ENCODE results near the gene PCSK4.
"Not testable (repeated sequence)": the region's sequence is repeated elsewhere in the genome, so short reads cannot be mapped to it uniquely, and the experiment has no call there.

The PCSK4 gene

DNA sequence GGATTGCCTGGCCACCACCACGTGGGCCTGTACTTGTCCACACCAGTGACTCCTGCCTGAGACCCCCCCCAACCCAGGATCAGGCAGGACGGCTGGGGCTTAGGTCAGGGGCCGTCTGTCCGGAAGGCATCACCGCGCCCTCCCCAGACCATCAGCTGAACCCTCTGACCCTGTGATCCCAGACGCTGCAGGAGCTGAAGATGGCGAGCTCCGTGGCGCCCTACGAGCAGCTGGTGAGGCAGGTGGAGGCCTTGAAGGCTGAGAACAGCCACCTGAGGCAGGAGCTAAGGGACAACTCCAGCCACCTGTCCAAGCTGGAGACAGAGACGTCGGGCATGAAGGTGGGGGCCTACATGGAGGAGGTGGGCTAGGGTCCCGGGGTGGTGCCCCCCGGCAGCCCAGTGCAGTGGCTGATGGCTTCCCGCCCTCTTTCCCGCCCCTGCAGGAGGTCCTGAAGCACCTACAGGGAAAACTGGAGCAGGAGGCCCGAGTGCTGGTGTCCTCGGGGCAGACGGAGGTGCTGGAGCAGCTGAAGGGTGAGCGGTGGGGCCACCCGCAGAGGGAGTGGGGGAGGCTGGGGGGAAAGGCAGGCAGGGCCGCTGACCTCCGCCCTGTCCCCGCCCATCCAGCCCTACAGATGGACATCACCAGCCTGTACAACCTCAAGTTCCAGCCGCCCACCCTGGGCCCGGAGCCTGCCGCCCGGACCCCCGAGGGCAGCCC lies 37.2 kb downstream of the PCSK4 start:
- no peak for DNase-seq

DNA sequence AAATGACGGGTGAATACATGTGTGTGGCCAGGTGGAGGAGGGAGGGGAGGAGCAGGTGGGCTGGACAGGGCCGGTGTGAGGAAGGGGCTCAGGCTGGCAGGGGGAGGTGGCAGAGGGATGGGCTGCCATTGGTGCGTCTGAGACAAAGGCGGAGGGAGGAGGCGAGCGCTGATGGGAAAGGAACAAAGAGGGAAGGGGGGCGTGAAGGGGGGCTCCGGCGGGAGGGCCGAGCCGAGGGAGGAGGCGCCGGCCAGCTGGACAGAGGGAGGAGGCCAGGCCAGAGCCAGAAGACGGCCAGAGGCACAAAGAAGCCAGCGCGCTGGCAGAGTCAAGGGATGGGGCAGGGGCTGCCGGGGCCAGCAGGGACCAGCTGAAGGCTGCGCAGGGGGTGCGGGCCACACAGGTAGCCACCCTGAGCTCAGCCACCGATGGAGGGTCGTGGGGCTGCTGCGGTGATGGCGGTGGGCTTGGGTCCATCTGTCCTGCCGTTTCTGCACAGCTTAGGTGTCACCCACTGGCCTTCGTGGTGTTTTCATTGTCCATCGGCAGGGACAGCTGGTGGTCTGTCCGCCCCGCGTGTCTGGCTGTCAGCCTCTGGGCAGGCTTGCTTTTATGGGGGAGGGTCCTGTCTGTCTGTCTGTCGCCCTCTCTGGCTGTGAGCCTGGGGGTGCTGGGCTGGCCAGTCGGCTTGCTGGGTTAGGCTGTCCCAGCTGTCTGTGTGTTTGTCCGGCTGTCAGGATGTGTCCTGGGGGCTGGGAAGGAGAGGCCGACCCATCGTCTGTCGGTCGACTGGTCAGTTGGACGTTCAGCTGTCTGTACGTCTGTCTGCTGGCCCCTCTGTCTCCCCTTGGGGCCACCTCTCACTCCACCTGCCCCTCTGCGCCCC lies 38.0 kb downstream of the PCSK4 start:
- DNase-seq = no peak

DNA sequence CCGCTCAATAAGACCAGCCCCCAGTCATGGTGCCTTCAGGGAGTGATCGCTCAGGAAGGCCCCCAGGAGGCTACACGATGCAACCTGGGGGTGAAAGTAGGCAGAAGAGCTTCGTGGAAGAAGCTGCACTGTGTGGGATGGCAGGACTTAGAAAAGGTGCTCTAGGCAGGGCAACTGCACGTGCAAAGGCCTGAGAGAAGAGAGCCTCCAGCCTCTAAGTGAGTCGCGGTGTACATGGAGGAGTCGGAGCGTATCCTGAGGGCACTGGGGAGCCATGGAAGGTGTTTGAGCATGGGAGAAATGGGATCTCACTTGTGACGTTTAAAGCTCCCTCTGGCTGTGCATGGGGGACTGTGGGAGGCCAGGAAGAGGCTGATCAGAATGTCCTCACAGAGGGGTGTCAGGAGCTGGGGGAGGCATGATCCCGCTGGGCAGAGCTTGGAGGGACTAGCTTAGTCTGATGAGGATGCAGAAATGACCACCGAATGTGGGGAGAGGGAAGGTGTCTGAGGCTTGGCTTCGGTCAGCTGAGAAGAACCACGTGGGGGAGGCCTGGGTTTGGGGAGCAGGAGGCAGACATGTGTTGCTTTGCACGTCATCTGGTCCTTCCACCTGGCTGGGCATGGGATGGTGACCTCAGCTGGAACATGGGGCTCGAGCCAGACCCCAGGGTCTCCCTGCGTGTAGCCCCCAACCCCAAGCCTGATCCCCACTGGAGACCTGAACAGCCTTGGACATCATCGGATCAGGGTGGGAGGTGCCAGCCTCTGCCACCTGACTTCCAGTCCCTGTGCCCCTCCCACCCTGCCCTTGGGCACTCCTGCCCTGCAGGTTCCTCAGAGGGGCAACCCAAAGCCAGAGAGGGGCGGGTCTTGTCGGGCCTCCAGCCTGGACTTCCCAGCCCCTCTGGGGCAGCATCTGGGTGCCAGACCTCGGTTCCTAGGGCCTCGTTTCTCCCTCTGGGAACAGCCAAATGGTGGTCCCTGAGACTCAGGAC lies 39.1 kb downstream of the PCSK4 start:
- no peak for DNase-seq

DNA sequence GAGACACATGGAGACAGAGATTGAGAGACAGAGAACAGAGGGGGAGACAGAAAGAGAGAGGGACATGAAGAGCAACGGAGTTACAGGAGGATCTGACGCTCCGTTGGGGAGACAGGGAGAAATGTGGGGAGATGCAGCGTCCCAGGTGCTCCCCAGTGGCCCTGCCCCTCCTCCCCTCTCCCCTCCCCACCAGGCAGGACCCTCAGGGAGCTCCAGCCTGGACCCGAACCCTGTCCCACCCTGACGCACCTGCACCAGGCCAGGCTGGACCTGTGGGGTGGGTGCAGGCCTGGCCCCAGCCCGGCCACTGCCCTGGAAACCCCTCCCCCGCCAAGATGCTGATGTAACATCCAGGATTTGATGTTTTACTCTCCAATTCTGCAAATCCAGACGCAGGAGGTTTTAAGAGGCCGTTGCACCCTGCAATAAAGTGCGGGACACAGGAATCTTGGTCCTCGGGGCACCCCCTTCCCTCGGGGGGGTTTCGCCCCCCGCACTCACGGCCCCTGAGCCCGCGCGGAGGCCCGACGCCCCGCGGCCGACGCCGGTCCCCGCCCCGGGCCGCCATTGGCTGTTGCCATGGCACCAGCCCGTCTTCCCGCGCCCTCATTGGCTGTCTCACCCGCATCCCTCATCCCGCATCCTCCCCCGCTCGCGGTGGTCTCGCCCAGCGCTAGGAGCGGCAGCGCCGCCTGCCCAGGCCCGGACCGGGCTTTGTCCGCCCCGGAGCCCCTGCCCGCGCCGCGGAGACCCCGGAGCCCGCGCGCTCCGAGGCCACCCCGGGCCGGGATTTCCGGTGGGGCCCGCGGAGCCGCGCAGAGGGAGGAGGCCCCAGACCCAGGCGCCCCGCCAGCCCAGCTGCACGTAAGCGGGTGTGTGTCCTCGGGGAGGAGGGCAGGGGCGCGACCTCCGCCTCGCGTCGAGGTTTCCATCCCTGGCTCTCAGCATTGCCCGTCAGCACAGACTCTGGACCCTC lies 40.4 kb downstream of the PCSK4 start, which contains the start of gene APC2:
Gene APC2 (plus strand): TSS at position 655 of the 976 bp plus-strand sequence. CDS start 2,881 bp downstream, outside the sequence.
- no peak for DNase-seq

DNA sequence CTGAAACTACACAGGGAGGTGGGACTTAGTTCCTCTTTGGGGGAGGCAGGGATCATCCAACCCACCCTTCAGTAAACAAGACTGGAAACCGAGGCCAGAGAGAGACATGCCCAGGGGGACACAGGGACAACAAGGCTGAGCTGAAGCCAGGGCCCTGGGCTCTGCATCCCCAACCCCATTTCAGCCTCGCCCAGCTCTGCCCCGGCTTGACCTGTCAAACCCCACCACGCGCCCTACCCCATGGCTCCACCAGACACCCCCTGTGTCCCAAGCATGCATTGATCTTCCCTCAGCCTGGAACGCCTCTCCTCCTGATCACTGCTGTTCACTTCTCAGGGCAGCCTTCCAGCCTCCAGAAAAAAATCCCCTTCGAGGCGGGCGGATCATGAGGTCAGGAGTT lies 42.2 kb downstream of the PCSK4 start:
- no peak for DNase-seq

DNA sequence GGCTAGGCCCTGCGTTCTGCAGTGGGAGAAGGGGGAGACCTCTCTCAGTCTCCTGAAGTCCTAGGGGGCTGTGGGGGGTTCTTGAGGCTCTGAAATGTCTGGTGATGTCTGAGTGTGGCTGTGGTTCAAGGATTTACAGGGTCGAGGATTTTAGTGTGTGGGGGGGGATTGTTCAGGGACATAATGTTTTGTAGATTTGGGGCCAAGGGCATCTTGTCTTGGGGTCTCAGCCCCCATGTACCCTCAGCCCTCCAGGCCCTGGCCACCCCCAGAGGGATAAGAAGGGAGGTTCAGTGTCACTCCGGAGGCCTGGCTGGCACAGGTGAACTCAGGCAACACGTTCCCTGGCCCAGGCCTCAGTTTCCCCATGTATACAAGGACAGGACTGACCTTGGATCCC lies 42.6 kb downstream of the PCSK4 start:
- no peak for DNase-seq

DNA sequence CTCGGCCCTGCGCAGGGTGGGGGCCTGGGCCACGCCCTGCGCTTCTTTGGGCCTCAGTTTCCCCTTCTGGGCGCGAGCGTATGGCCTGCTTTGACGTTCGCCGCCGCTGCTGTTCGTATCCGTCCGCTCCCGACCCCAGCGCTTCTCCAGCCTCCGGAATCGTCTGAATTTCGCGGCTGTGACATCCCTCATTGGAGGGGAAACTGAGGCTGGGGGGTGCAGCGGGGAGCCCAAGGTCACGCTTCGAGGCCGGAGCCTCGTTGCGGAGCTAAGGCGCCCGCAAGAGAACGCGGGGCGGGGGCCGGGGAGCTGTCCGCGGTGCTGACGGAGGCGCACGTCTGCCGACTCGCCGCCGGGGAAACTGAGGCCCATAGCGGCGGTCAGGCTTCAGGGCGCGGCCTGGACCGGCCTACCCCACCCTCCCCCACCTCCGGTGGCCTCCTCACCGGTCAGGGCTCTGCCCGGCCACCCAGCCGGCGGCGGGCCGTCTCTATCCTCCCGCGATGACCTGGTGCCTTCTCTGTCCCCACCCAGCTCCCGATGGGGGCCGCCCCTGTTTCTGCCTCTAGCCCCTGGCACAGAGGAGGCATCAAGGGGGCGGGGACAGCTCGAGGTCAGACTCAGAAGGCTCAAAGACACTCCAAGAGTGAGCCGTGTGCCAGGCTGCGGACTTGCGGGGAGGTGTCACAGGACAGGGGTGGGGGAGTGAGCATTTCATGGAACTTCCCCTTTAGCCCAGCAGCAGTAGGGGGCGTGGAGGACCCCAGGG lies 43.3 kb downstream of the PCSK4 start:
- peak; percentile 29 for DNase-seq

DNA sequence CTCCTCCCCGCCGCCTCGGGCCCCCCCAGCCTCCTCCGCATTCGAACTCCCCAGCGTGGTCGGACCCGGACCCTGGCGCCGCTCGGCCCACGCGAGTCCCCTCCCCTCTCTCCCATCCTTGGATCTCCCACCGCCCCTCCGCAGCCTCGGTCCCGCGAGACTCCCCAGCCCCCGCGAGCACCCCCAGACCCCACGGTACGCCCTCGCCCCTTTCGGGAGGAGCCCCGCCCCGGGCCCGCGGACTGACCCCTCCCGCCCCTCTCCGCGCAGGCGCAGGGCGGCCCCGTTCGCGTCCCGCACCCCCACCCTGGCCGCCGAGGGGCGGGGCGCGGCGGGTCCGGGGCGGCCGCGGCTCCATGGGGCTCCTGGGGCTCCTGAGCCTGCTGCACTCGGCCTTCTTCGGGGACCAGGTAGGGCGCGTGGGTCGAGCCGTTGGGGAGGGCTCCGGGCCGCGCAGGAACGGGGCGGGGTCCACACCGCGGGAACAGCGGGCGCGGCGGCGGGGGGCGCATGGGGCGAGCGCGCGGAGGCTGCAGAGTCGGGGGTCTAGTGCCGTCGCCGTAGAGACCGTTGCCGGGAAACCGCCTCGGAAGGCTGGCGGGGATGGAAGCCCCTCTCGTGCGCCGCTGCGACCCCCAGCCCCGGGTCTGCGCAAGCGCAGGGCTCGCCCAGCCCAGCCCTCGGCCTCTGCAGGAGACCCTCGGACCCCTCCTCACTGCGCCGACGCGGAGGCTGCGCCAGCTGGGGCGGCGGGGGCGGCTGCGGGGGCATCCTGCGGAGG lies 44.0 kb downstream of the PCSK4 start:
- DNase-seq = no peak

DNA sequence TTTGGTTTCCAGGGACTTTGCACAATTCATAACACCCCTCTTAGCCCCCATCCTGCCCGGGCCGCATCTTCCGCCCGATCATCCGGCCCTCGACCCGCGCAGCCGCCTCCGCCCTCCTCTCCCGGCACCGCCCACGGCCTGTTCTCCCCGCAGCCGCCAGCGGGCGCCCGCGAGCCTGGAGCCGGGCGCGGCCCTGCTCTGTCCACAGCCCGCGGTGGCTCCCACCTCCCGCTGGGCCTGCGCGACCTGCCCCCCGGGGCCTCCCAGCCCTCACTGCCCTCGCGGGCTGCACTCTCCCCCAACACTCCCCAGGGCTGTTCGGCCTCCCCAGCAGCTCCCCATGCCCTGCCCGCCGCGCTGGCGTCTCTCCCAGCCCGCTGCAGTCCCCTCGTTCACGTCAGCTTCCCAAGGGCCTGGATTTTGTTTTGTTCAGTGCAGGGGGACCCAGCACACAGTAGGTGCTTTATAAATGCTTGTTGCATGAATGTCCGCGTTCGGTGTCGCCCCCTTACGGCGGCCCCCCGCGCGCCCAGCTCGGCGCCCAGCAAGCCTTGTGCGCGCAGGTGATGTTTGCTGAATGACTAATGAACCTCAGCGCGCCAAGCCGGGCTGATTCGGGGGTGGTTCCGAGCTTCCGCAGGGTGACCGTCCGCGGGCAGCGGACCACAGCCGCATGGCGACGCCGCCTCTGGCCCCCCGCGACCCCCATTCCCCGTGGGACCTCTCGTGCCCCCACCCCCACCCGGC lies 44.8 kb downstream of the PCSK4 start:
- DNase-seq = peak; percentile 64

DNA sequence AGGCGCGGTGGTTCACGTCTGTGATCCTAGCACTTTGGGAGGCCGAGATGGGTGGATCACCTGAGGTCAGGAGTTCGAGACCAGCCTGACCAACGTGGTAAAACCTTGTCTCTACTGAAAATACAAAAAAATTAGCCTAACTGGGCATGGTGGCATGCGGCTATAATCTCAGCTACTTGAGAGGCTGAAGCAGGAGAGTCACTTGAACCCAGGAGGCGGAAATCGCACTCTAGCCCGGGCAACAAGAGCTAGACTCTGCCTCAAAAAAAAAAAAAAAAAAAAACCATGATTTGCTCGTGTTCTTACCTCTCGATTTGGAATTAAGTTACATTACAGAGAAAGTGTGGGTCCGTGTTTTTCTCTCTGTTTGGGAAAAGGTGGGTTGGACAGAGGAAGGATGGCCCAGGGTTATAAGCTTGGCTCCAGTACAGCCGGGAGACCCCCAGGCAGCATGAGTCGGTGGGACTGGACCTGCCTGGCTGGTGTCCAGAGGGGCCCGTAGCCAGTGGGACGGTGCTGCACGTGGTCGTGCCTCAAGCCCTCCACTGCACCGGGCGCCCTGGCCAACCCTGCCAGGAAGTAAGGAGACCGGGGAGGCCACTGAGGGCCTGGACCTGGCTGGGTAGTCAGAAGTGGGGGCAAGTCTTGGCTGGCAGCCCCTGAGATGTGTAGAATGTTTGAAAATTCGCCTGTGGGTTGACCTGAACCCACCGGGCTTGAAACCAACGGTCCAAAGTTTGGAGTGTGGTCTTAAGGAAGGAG lies 48.3 kb downstream of the PCSK4 start:
- no peak for DNase-seq

DNA sequence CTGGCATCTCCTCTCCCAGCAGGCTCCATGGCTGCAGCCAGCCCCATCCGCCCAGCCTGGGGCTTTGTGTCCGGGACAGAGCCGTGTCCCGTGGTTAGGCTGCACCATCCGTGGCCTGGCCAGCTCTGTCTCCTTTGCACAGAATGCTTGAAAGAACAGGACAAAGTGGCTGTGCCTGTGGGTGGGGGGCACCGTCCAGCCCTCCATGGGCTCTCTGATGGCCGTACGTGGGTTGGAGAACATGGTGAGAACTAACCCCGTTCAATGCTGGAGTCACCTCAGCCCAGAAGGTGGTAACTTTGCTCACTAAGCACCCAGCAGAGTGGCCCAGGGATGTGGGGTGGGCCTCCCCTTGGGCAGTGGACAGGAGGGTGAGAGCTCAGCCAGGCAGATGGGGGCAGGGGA lies 49.1 kb downstream of the PCSK4 start:
- no peak for DNase-seq

DNA sequence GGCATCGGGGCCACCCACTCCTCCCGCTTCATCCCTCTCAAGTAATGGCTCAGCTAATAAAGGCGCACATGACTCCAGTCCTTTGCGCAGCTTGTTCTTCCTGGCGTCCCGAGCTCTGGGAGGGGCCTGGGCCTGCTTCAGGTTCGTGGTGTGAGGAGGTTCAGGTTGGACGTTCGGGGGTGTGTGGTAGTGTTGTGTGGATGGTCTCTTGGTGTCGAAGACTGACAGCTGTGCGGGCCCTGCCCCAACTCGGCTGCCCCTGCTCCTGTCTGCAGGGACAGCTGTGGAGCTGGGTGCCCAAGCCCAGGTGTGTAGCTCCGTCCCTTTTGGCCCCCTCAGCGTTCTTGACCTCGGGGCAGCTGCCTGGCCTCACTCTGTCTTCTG lies 49.7 kb downstream of the PCSK4 start:
- DNase-seq = no peak

DNA sequence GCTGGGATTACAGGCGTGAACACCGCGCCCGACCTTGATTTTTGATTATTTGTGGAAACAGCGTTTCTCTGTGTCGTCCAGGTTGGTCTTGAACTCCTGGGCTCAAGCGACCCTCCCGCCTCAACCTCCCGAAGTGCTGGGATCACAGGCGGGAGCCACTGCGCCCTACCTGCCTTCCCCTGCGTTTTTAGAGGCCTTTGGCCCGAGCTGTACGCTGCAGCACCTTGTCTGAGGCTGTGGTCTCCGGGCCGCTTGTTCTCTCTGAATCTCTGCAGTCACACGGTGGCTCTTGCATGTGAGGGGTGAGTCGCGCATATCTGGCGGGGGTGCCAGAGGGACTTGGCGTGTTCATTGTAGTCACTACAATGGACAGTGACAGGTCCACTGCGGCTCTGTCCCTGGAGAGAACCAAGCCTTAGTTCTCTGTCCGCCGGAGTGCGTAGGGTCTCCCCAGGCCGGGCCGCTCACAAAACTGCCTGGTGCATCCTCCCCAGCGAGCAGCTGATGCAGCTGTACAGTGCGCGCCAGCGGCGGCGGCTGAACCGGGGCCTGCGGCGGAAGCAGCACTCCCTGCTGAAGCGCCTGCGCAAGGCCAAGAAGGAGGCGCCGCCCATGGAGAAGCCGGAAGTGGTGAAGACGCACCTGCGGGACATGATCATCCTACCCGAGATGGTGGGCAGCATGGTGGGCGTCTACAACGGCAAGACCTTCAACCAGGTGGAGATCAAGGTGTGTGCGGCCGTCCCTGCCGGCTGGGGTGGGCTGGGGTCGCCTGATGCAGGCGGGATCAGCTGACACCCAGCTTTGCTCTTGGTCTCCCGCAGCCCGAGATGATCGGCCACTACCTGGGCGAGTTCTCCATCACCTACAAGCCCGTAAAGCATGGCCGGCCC lies 50.4 kb downstream of the PCSK4 start:
- DNase-seq = not testable (repeated sequence)

DNA sequence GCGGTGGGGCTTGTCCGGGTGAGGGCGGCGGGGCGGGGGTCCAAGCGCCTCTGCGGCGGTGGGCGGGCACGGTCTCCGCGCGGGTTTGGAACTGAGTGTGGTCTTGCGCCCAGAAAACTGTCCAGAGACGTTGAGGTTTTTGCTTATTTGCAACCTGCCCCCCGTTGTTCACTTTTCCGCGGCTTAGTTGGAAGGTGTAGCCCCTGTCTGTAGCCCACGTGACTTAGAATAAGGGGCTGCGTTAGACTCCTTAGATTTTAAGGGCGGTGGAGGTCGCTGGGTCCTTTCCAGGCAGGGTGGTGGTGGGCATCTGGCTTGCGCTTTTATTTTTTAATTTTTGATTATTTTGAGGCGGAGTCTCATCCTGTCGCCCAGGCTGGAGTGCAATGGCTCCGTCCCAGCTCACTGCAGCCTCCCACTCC lies 51.2 kb downstream of the PCSK4 start:
- DNase-seq = no peak

DNA sequence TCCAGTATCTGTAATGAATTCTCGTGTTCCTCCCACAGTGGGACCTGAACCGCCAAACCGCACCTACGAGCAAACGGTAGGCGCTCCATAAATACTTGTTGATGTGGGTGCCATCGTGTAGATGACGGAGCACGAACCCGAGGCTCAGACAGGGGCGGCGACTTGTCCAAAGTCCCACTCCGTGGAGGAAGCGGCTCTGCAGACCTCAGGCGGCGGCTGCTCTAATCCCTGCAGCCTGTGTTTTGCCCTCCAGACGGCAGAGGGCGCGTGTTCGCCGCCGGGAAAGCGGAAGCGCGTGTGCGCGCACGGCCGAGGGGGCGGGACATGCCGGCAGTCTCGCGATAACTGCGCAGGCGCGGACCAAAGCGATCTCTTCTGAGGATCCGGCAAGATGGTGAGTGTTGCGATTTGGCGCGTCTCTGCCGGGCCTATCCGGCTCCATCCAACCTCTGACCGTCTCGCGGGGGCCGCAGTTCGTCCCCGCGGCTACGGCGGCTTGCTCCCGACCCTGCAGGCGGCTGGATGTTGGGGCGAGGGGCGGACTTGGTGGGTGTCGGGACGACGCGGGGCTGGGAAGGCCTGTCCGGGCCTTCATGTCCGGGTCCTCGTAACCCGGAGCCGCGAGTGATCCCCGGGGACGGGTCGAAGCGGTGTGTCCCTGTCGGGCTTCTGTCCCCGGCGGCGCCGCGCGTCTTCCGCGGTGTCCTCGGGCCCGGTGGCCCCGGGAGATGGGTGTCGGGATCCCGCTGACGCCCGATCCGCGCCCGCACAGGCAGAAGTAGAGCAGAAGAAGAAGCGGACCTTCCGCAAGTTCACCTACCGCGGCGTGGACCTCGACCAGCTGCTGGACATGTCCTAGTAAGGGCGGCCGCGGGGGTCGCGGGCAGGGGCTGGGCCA lies 51.9 kb downstream of the PCSK4 start, which contains the start of gene RPS15:
Gene RPS15 (plus strand): TSS at position 362 of the 898 bp plus-strand sequence. CDS start 30 bp downstream, at position 392.
- DNase-seq = peak; percentile 92

DNA sequence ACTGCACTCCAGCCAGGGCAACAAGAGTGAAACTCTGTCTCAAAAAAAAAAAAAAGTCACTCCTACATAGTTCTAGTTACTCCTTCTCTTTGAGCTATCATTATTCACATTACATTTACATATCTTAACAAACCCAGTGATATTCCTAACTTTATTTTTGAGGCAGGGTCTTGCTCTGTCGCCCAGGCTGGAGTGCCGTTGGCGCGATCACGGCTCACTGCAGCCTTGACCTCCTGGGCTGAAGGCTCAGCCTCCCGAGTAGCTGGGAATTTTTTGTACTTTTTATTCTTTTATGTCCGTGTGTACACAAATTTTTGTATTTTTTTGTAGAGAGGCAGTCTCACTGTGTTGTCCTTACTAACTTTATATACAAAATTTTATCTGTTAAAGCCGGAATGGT lies 52.5 kb downstream of the PCSK4 start:
- no peak for DNase-seq

Data from hematopoietic multipotent progenitor cell treated with erythropoietin and hydrocortisone succinate and interleukin-3 and kit ligand, for 8 days (in vitro differentiated cells).